ENCODE measurements around the gene MTMR1. TPM values are rescaled to one million over a fixed set of nuclear protein-coding genes. Genes with fewer than 3 reads are reported as not detected.

MTMR1 gene
- total and polyA plus RNA-seq, 9 of the 15 experiments (the other 6 are each of a cell fraction or from before 2014, with no cell fraction given) = 0.96 to 35.4 (median 22.4) TPM

DNA sequence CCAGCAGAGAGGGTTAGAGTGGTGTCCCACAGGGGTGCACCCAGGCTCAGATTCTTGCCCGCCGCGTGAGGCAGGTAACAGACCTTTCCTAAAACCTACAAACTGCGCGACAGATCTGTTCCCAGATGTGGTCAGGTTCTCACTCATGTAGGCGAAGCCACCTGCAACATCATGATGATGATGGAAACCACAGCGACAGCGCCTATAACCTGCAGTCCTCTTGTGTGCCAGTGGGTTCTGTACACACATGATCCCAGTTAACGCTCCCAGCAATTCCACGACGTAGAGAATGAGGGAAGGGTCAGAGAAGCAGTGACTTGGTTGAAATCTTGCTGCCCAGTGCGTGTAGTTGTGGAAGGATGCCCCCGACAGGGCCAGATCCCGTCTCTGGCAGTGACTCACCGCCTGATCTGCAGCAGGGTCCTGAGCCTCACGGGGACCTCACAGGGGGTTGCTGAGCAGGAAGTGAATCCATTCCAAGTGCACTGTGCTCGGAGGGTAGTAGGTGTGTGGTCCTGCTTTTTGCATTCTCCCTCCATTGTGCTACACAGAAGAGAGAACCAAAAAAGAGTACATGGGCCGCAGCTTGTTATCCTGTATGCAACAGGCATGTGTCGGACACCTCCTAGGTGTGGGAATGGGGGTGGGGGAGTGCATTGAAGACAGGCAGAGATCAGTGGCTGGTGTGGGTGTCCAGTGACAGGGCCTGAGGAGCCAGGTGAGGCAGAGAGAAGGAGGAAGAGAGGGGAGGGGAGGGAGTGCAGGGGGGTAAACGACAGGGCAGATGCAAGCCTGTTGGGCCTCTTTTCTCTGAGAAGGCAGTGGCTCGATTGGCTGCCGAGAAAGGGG is 66.6 kb downstream of the MTMR1 start:
- CTCF ChIA-PET (ENCODE audit: low intra/inter-chr PET ratio) = no interaction called here
- H4K20me1 ChIP-seq (replicated peaks; ENCODE audit: control insufficient read depth, insufficient read depth, low read length) = no peaks in the 10 kb centered on the region
- no peaks in the 10 kb centered on the region for H3K9me3 ChIP-seq (replicated peaks; ENCODE audit: control insufficient read depth, insufficient read depth, low read depth, low read length)

More for the DNA sequence above, 66.6 kb downstream of the MTMR1 start:
- FAIRE-seq (no peak), ATAC-seq (no peak), DNase-seq (ENCODE audit: extremely low read depth in 1 of 4, low spot score in 3 of 4) (no peak)
- no peaks in the 10 kb centered on the region for H3K79me2 ChIP-seq (ENCODE audit: control insufficient read depth, insufficient read depth, low read length)
- no peak for TF ChIP-seq RBM34 (IDR thresholded peaks at IDR 0.05; ENCODE audit: borderline replicate concordance, insufficient read depth, low read length)
- TF ChIP-seq ZKSCAN8 (CRISPR knock-in tag; IDR thresholded peaks at IDR 0.05) = no peak
- no peak for TF ChIP-seq TRIM24 (IDR thresholded peaks at IDR 0.05)
- TF ChIP-seq FOXJ3 (CRISPR knock-in tag; IDR thresholded peaks at IDR 0.05) = no peak
- no peak for TF ChIP-seq ZKSCAN1 (IDR thresholded peaks at IDR 0.05; ENCODE audit: low read depth, low read length)
- no peak for TF ChIP-seq ASH1L (IDR thresholded peaks at IDR 0.05; ENCODE audit: borderline replicate concordance, low read depth, partially characterized antibody)
- TF ChIP-seq, protein P1, sequence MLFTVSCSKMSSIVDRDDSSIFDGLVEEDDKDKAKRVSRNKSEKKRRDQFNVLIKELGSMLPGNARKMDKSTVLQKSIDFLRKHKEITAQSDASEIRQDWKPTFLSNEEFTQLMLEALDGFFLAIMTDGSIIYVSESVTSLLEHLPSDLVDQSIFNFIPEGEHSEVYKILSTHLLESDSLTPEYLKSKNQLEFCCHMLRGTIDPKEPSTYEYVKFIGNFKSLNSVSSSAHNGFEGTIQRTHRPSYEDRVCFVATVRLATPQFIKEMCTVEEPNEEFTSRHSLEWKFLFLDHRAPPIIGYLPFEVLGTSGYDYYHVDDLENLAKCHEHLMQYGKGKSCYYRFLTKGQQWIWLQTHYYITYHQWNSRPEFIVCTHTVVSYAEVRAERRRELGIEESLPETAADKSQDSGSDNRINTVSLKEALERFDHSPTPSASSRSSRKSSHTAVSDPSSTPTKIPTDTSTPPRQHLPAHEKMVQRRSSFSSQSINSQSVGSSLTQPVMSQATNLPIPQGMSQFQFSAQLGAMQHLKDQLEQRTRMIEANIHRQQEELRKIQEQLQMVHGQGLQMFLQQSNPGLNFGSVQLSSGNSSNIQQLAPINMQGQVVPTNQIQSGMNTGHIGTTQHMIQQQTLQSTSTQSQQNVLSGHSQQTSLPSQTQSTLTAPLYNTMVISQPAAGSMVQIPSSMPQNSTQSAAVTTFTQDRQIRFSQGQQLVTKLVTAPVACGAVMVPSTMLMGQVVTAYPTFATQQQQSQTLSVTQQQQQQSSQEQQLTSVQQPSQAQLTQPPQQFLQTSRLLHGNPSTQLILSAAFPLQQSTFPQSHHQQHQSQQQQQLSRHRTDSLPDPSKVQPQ (CRISPR knock-in tag; IDR thresholded peaks at IDR 0.05; ENCODE audit: borderline replicate concordance) = no peak
- no peak for TF ChIP-seq GATAD2B (IDR thresholded peaks at IDR 0.05; ENCODE audit: borderline replicate concordance)
- TF ChIP-seq ESRRB (CRISPR knock-in tag; IDR thresholded peaks at IDR 0.05; ENCODE audit: borderline replicate concordance) = no peak
- TF ChIP-seq TSC22D4 (tag; IDR thresholded peaks at IDR 0.05) = no peak
- no peak for TF ChIP-seq ZBTB1 (CRISPR knock-in tag; IDR thresholded peaks at IDR 0.05; ENCODE audit: borderline replicate concordance, low read depth)
- TF ChIP-seq RBM14 (IDR thresholded peaks at IDR 0.05; ENCODE audit: borderline replicate concordance, insufficient read depth, low read depth, low read length) = no peak
- TF ChIP-seq SREBF2 (CRISPR knock-in tag; IDR thresholded peaks at IDR 0.05) = no peak
- no peak for TF ChIP-seq HDAC2 (IDR thresholded peaks at IDR 0.05)
- H3K4me1 ChIP-seq (replicated peaks in 1 of 2; ENCODE audit: control insufficient read depth in 2 of 2, insufficient read depth in 2 of 2, low read length in 2 of 2) = peaks cover 0 to 7% of the 10 kb centered on the region in 2 experiments; a peak in 1 of 5 replicates
- no peaks in the 10 kb centered on the region for H3K27me3 ChIP-seq (ENCODE audit: control insufficient read depth in 2 of 2, insufficient read depth in 2 of 2, low read length in 2 of 2)
- no TSS peak for BruUV-seq (replicated peaks)
- 94% methylated on average over 13 of the region's 22 CpGs for WGBS (ENCODE audit: insufficient coverage, low coverage, missing lambda C conversion rate)
- H2AFZ ChIP-seq (ENCODE audit: low read depth, low read length) = no peak overlapping the region
- no peaks in the 10 kb centered on the region for H3K9me1 ChIP-seq (ENCODE audit: control insufficient read depth, insufficient read depth, low read length)
- no peak overlapping the region for H3K27ac ChIP-seq (ENCODE audit: extremely low read depth, low read depth, low read length)
- POLR2A ChIA-PET = interaction anchor here (0.6 kb wide), 1 partner anchor 15 kb away, joined by 3 read pairs; no protein-coding TSS in a partner anchor
- peaks cover 13% of the 10 kb centered on the region; the same call in 1 of the 3 replicates for H3K36me3 ChIP-seq (ENCODE audit: control insufficient read depth, insufficient read depth, low read length)
- H3K4me3 ChIP-seq = no peak overlapping the region
- H3K9ac ChIP-seq (ENCODE audit: insufficient read depth in 1 of 2, low read depth in 2 of 2, low read length in 2 of 2) = no peak overlapping the region
- no peak overlapping the region for H3K4me2 ChIP-seq (ENCODE audit: insufficient read depth, low read length)
- intact Hi-C loops (cut with micrococcal nuclease) (no loop called here), in situ Hi-C loops (cut with MboI) (loop anchor here (25.0 kb wide), 1 partner anchor 928 kb away; the partner anchor contains the start of gene PRRG3)
